ENCODE measurements around the gene UBASH3A. TPM values are rescaled to one million over a fixed set of nuclear protein-coding genes. Genes with fewer than 3 reads are reported as not detected.

UBASH3A gene
- total and polyA plus RNA-seq, 9 donors = 0.15 to 0.85 (median 0.24) TPM; not detected in 2

GRCh38 chr21:42489991-42490390 lies 86.3 kb downstream of the UBASH3A start:
- 78 to 80% (median 79%) methylated on average over 4 of the region's 4 CpGs for WGBS, 3 donors

GRCh38 chr21:42490720-42491119 lies 87.0 kb downstream of the UBASH3A start:
- no peak for TF ChIP-seq EP300 (IDR thresholded peaks at IDR 0.05)
- TF ChIP-seq CTCF (IDR thresholded peaks at IDR 0.05) = no peak
- TF ChIP-seq POLR2A (IDR thresholded peaks at IDR 0.05) = no peak
- no peaks in the 10 kb centered on the region for H3K36me3 ChIP-seq
- H3K27ac ChIP-seq = no peak overlapping the region
- no peaks in the 10 kb centered on the region for H3K9me3 ChIP-seq
- intact Hi-C loops (cut with DNase I) = loop anchor here in 1 of 4 donors (10.0 kb wide), 1 partner anchor 1006 kb away; no protein-coding TSS in a partner anchor
- no peaks in the 10 kb centered on the region for H3K4me1 ChIP-seq (ENCODE audit: insufficient read depth)
- no peak overlapping the region for H3K4me3 ChIP-seq
- no peaks in the 10 kb centered on the region for H3K27me3 ChIP-seq
- no peak for DNase-seq

More at GRCh38 chr21:42489991-42490390, 86.3 kb downstream of the UBASH3A start:
- DNase-seq = no peak
- intact Hi-C loops (cut with DNase I) = loop anchor here in 1 of 4 donors (10.0 kb wide), 1 partner anchor 1005 kb away; no protein-coding TSS in a partner anchor
- Histone ChIP-seq H3K36me3 (no peaks in the 10 kb centered on the region), H3K9me3 (no peaks in the 10 kb centered on the region), H3K4me3 (no peak overlapping the region), H3K27ac (no peak overlapping the region), H3K4me1 (ENCODE audit: insufficient read depth) (no peaks in the 10 kb centered on the region), H3K27me3 (no peaks in the 10 kb centered on the region)
- TF ChIP-seq POLR2A (IDR thresholded peaks at IDR 0.05) (no peak), CTCF (IDR thresholded peaks at IDR 0.05) (no peak), EP300 (IDR thresholded peaks at IDR 0.05) (no peak)

- H3K36me3 ChIP-seq = no peaks in the 10 kb centered on the region
- no peaks in the 10 kb centered on the region for H3K27me3 ChIP-seq
- DNase-seq = no peak
- H3K4me3 ChIP-seq = no peak overlapping the region
- H3K4me1 ChIP-seq (ENCODE audit: insufficient read depth) = no peaks in the 10 kb centered on the region
- no peak for TF ChIP-seq POLR2A (IDR thresholded peaks at IDR 0.05)
- no peak for TF ChIP-seq EP300 (IDR thresholded peaks at IDR 0.05)
- no peak for TF ChIP-seq CTCF (IDR thresholded peaks at IDR 0.05)
- WGBS, 3 donors = 54 to 76% (median 71%) methylated on average over 1 of the region's 1 CpG
- H3K9me3 ChIP-seq = no peaks in the 10 kb centered on the region
- intact Hi-C loops (cut with DNase I) = loop anchor here in 1 of 4 donors (10.0 kb wide), 1 partner anchor 1007 kb away; no protein-coding TSS in a partner anchor
- no peak overlapping the region for H3K27ac ChIP-seq
Observed at GRCh38 chr21:42491328-42491727, 87.6 kb downstream of the UBASH3A start.

- DNase-seq = no peak
- 84% methylated on average over 8 of the region's 8 CpGs for whole genome bisulfite sequencing, 3 donors
Observed at GRCh38 chr21:42492201-42492600, 88.5 kb downstream of the UBASH3A start.

More at GRCh38 chr21:42492201-42492600, 88.5 kb downstream of the UBASH3A start:
- no peaks in the 10 kb centered on the region for H3K36me3 ChIP-seq
- peaks cover 4% of the 10 kb centered on the region for H3K4me1 ChIP-seq (ENCODE audit: insufficient read depth)
- TF ChIP-seq CTCF (IDR thresholded peaks at IDR 0.05) (no peak), EP300 (IDR thresholded peaks at IDR 0.05) (no peak), POLR2A (IDR thresholded peaks at IDR 0.05) (no peak)
- no peak overlapping the region for H3K27ac ChIP-seq
- no peaks in the 10 kb centered on the region for H3K9me3 ChIP-seq
- H3K27me3 ChIP-seq = no peaks in the 10 kb centered on the region
- intact Hi-C loops (cut with DNase I) = loop anchor here in 1 of 4 donors (10.0 kb wide), 1 partner anchor 1007 kb away; no protein-coding TSS in a partner anchor
- no peak overlapping the region for H3K4me3 ChIP-seq
